ENCODE results near the gene GREB1.

- no peak for TF ChIP-seq CTCF (IDR thresholded peaks at IDR 0.05; ENCODE audit: low read depth, low read length)
- TF ChIP-seq EZH2phosphoT487 (IDR thresholded peaks at IDR 0.05; ENCODE audit: low read depth), result no peak
Observed at GRCh38 chr2:11658208-11659114, 124.6 kb downstream of the GREB1 start.

All from OCI-LY3 (cell line).